HG03108 (cell line): Measurements from ENCODE around the gene GEMIN5.
"Not testable (repeated sequence)": the region's sequence is repeated elsewhere in the genome, so short reads cannot be mapped to it uniquely, and the experiment has no call there.

Experiments
- ATAC-seq: cut with Tn5 transposase; IDR thresholded peaks from one replicate; pipeline ENCODE4 v1.9.1; 2021; ENCODE audit warnings: moderate library complexity; ENCODE audit not compliant: unreplicated experiment

GEMIN5 gene

GRCh38 chr5:154945695-154946301 lies 7.8 kb upstream of the GEMIN5 start:
- ATAC-seq, result no peak

GRCh38 chr5:154944716-154945115 lies 6.7 kb upstream of the GEMIN5 start:
- no peak for ATAC-seq

GRCh38 chr5:154943527-154943926 lies 5.5 kb upstream of the GEMIN5 start:
- no peak for ATAC-seq

DNA sequence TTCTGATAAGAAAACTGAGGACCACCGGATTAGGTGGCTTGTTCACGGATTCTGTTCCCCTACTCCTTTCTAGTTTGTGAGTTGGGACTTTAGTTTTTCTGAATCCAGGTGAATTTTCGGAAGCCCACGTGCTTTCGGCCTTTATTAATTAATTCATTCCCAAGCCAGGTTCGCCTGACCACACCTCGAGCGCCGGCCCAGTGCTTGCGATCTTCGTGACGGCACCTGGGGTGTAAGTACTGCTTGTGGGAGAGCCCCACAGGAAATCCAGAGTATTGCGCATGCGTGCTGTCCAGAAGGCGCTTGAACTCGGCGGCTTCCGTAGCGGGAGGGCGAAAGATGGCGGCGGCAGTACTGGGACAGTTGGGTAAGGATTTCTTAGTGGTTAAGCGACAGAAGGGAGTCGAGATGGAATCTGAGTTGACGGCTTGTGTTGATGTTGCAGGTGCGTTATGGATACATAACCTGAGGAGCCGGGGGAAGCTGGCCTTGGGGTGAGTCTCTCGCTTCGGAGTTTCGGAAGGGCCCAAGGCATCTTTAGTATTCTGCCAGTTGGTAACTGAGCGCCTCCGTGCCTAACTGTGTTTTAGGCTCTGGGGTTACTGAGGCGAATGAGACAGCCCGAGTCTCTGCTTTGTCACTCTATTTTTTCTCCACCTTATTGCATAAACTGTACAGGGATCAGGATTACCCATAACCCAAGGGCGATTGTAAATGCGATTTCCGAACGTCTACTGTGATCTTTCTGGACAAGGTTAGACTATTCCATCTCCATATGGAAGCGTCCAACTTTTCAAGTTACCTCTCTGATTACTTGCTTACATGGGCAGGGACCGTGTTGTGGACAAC lies 3.0 kb upstream of the GEMIN5 start, which contains the start of gene MRPL22:
Gene MRPL22, plus strand, starts transcription at position 302 of the 849 bp plus-strand sequence. Its CDS starts 38 bp downstream, at position 340.
- peak; percentile 58 for ATAC-seq

DNA sequence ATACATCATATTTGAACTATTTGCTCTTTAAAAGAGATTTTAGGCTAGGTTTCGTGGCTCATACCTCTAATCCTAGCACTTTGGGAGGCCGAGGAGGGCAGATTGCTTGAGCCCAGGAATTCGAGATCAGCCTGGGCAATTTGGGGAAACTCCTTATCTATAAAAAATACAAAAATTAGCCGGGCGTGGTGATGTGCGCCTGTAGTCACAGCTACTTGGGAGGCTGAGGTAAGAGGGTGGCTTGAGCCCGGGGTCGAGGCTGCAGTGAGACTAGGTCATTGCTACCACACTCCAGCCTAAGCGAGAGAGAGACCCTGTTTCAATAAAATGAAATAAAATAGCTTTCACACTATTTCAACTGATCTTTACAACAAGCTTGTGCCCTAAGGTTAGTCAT lies 2.4 kb upstream of the GEMIN5 start:
- ATAC-seq, result no peak

GRCh38 chr5:154939387-154939786 lies 1.4 kb upstream of the GEMIN5 start:
- not testable (repeated sequence) for ATAC-seq

- no peak for ATAC-seq
Observed at GRCh38 chr5:154937186-154937717, 759 bp downstream of the GEMIN5 start.

DNA sequence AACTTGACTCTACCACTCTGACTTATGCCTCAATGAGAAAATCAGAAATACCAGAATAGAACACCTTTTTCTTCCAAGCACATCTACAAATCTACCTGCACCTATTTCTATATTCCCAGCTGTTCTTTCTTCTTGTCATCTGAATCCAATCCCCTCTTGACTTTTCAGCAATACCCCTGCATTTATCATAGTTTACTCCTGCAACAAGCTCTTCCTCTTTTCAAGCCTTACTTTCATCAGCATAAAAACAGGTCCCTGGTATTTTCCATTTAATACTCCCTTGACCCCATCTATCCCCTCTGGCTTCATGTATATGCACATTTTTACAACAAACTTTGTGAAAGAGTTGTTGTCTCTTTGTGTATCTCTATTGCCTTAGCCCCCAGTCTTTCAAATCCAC lies 3.1 kb downstream of the GEMIN5 start:
- ATAC-seq, result no peak

- ATAC-seq, result no peak
Observed at GRCh38 chr5:154933537-154933936, 4.5 kb downstream of the GEMIN5 start.

DNA sequence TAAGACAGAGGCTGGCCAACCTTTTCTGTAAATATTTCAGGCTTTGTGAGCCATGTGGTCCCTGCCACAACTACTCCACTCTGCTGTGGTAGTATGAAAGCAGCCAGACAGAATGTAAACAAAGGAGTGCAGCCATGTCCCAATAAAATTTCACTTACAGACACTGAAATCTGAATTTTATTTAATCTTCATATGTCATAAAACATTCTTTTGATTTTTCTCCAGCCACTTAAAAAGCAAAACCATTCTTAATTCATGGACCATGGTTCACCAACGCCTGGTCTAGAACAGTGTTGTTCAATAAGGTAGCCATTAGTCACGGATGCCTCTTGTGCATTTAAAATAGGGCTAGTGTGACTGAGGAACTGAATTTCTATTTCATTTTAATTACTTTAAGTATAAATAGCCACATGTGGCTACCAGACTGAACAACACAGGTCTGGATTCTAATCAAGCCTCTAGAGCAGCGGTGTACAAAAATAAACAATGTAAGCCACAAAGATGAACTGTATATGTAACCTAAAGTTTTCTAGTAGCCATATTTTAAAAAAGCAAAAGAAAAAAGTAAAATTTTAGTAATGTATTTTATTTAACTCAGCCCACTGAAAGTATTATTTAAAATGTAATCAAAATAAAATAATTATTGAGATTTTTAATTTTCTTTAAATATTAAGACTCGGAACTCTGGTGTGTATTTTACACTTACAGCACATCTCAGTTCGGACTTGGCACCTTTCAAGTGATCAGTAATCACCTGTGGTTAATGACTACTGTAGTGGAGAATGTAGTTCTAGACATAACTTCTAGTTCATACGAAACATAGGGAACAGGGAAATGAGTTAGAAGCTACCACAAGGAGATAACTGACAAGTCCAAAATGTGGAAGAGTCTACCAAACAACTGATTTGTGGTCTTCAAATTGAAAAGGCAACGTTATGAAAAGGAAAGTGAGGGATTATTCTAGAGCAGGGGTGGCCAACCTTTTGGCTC lies 14.3 kb downstream of the GEMIN5 start:
- ATAC-seq, result no peak

DNA sequence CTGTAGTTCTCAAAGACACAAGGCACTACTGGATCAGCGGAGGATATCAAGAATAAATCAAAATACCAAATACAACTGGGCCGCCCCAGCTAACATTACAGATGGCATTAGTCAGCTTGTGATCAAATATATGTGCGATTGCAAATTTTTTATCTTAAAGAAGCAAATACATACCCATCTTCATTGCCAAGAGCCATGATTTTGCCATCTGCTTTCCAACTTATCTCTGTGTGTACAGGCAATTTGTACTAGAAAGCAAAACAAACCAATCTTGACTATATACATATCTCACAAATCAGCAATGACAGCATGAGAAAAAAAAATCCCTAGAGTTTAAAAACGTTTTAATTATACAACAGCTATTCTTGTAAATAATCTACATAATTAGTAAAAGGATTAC lies 20.3 kb downstream of the GEMIN5 start:
- ATAC-seq, result no peak

DNA sequence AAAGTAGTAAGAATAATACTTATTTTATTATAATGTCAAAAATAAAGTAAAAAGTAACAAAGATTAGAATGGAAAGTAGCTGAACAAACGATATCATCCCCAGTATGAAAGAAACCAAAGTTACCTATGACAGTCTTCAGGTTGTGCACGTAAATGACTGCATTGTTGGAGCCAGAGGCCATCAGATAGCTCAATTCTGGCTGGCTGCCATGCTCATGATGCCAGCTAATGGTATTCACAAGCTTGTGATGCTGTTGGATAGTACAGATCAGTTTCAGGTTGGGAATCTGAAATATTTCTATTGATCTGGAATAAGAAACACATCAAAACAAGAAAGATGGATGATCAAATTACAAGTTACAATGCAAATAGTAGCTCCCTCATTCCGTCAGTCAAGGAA lies 21.1 kb downstream of the GEMIN5 start:
- no peak for ATAC-seq

DNA sequence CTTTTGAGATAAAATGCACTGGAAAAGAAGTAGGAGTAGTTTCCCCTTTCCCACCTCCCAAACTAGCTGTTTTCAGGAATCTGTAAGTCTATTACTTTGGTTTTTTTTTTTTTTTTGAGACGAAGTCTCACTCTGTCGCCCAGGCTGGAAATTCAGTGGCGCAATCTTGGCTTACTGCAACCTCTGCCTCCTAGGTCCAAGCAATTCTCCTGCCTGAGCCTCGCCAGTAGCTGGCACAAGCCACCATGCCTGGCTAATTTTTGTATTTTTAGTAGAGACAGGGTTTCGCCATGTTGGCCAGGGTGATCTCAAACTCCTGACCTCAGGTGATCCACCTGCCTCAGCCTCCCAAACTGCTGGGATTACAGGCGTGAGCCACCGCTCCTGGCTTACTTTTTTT lies 32.4 kb downstream of the GEMIN5 start:
- ATAC-seq, result not testable (repeated sequence)

DNA sequence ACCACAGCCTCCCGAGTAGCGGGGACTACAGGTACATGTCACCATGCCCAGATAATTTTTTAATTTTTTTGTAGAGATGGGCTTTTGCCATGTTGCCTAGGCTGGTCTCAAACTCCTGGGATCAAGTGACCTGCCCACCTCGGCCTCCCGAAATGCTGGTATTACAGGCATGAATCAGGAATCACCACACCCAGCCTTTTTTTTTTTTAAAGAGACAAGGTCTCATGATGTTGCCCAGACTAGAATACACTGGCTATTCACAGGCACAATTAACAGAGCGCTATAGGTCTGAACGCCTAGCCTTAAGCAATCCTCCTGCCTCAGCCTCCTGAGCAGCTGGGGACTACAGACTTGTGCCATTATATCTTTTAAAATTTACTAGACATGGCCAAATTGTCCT lies 36.1 kb downstream of the GEMIN5 start:
- no peak for ATAC-seq

DNA sequence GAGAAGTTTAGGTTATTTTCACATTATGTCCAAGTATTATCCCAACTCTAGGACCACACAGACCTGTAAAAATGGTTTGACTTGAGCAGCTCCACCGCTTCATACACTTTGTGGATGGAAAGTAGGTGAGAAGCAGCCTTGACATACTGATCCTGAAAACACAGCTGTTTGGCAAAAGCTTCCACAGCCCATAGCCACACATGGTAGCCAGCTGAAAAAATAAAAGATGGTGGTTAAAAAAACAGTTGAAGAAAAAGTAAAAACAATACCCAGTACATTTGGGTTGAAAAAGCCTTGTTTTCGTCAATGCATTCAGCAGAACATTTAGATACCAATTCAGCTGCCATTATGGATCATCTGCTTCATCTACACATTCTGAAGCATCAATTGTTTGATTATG lies 36.7 kb downstream of the GEMIN5 start:
- ATAC-seq, result no peak

DNA sequence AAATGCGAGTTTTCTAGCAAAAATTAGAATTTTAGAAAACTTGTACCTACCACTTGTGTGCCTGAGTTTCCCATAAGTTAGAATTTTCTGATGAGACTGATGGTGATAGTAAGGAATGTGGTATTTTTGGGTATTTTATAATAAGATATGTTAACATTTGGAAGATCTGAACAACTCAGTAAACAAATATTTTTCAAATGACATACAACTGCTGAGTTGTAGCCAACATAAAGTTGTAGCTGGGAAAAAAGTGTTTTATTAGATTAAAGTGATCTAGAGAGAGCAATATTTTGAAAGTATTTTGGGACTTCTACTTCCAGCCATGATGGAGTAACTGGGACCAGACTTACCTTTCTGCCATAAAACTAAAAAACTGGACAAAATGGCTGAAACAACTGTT lies 37.9 kb downstream of the GEMIN5 start:
- no peak for ATAC-seq

GRCh38 chr5:154899151-154899816 lies 38.7 kb downstream of the GEMIN5 start:
- no peak for ATAC-seq

DNA sequence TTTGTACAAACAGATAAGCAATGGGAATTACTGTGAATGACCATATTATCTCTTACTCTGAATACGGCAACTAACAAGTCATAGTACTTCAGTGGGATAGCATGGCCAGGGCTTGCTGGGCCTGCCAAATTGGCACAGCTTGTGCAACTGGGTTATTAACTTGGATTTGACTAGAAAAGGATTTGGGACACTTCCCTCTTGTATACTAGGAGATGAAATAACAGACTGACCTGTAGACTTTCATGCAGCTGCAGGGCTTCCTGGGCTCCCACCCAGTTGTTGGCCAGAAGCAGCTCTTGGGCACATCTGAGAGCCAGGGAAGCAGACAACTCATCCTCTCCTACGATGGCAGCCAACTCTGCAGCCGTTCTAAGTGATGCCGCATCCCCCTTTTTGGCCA lies 39.8 kb downstream of the GEMIN5 start:
- ATAC-seq, result no peak

GRCh38 chr5:154896562-154897165 lies 41.3 kb downstream of the GEMIN5 start:
- no peak for ATAC-seq
